Pancreas (tissue), 10 donors: ENCODE data around the gene POLR3E. TPM values are rescaled to one million over a fixed set of nuclear protein-coding genes. Genes with fewer than 3 reads are reported as not detected.
A peak's percentile ranks its signal among the peaks of the same experiment; 100 is the strongest.

Experiments
- ATAC-seq, 4 donors: fragments of 200-7000 bp; cut with Tn5 transposase; one replicate each; pipeline versions ENCODE4 v1.8.0 to v1.9.1; 2020; ENCODE audit warnings: mild to moderate bottlenecking in 4 of 4, moderate library complexity in 4 of 4
- DNase-seq, 6 donors: peaks; one replicate each; pipeline ENCODE4 v3.0.0-alpha.2; 2020
- FAIRE-seq: peaks from 2 replicates; lab custom pipeline; 2012; peaks lifted over from hg19 to GRCh38; lab: Jason Lieb, UNC
- H3K27ac ChIP-seq, 4 donors: fragments of 200-600 bp; sonication (generic); 1 replicate in 3 of 4; 2 replicates in 1 of 4; pipeline versions ENCODE4 v1.5.0 to v1.8.0; 2020
- H3K27me3 ChIP-seq, 4 donors: fragments of 200-600 bp; one replicate each; pipeline ENCODE4 v1.8.0; 2021
- H3K36me3 ChIP-seq, 3 donors: fragments of 200-600 bp; sonication (generic) in 1 of 3; one replicate each; pipeline versions ENCODE4 v1.5.0 to v1.8.0; 2020 to 2021
- H3K4me1 ChIP-seq, 3 donors: fragments of 200-600 bp; one replicate each; pipeline ENCODE4 v1.8.0; 2021
- H3K4me3 ChIP-seq, 4 donors: fragments of 200-600 bp; sonication (generic) in 2 of 4; one replicate each; pipeline versions ENCODE4 v1.5.0 to v1.8.0; 2020 to 2021
- H3K9me3 ChIP-seq, 4 donors: fragments of 200-600 bp; one replicate each; pipeline ENCODE4 v1.8.0; 2021
- WGBS, 2 donors: extraction: QIAGEN DNeasy Blood & Tissue Kit; methylation state at CpG; one replicate each; pipeline ENCODE4 v1.1.7; 2013; 5-methylcytosine and 5-hydroxymethylcytosine counted together
- intact Hi-C, 3 donors: fragments of 100-400 bp; cut with DNase I; formaldehyde crosslinking; loops; one replicate each; pipeline versions ENCODE4 v1.11.1 to v1.14.2; 2022
- polyA plus RNA-seq, 2 donors: library from polyadenylated mRNA; stranded (reverse); fragments of 200-250 nt; gene quantifications; one replicate each; pipeline ENCODE4 v1.2.3, GENCODE V29; 2013
- total RNA-seq, 6 donors: library from RNA; stranded (reverse); fragmentation: NEBNext Ultra II Directional in 4 of 6; extraction: Animal tissue kit (Norgen Biotek cat#: 25700) in 4 of 6; gene quantifications; one replicate each; pipeline versions ENCODE4 v1.2.1 to v1.2.4, GENCODE V29; 2021 to 2023
- TF ChIP-seq, protein P1 (sequence below), 4 donors: fragments of 200-600 bp; sonication (generic) in 3 of 4; IDR thresholded peaks; one replicate each; pipeline versions ENCODE4 v1.5.0 to v1.8.0; 2021; ENCODE audit warnings: antibody characterized with exemption in 4 of 4
- donor health status: healthy with polysubstance abuse.
- donor health status: DM: no; HTN: no; CAD: no; lungs with moderate emphysema.
- donor health status: DM: no; HTN: no; CAD: no.
- donor health status: control.
- donor health status: control.
- donor health status: Bipolar disorder and iron deficiency.
- donor health status: DM: yes; HTN: yes; CAD: no.
- donor health status: DM: no; HTN: no; CAD: no.
- donor health status: DM: no; HTN: no; CAD: no.
- donor health status: DM: yes; HTN: yes; CAD: no.

Gene POLR3E
- total and polyA plus RNA-seq, 8 donors: 26.3 to 38.3 (median 30.5) TPM

- H3K4me1 ChIP-seq: peaks cover 14 to 50% (median 23%) of the 10 kb centered on the region in 3 donors
- DNase-seq: no peak
- H3K27me3 ChIP-seq: no peaks in the 10 kb centered on the region
- no peaks in the 10 kb centered on the region for H3K9me3 ChIP-seq
- no peaks in the 10 kb centered on the region for H3K36me3 ChIP-seq
- WGBS, 2 donors: 31 to 32% methylated on average over 14 of the region's 14 CpGs
- intact Hi-C loops: no loop called here
- TF ChIP-seq, protein P1, sequence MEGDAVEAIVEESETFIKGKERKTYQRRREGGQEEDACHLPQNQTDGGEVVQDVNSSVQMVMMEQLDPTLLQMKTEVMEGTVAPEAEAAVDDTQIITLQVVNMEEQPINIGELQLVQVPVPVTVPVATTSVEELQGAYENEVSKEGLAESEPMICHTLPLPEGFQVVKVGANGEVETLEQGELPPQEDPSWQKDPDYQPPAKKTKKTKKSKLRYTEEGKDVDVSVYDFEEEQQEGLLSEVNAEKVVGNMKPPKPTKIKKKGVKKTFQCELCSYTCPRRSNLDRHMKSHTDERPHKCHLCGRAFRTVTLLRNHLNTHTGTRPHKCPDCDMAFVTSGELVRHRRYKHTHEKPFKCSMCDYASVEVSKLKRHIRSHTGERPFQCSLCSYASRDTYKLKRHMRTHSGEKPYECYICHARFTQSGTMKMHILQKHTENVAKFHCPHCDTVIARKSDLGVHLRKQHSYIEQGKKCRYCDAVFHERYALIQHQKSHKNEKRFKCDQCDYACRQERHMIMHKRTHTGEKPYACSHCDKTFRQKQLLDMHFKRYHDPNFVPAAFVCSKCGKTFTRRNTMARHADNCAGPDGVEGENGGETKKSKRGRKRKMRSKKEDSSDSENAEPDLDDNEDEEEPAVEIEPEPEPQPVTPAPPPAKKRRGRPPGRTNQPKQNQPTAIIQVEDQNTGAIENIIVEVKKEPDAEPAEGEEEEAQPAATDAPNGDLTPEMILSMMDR (IDR thresholded peaks at IDR 0.05): no peak
- ATAC-seq: no peak
- H3K4me3 ChIP-seq: peak overlapping the region; percentile 80 to 97 (median 86)
- FAIRE-seq: no peak
- peak overlapping the region in 3 of 4 donors; percentile 79 to 92 (median 85) for H3K27ac ChIP-seq
Observed at GRCh38 chr16:22372882-22373661, 75.9 kb downstream of the POLR3E start.

GRCh38 chr16:22373662-22374310 lies 76.6 kb downstream of the POLR3E start:
- TF ChIP-seq, protein P1 (IDR thresholded peaks at IDR 0.05): no peak
- Histone ChIP-seq H3K36me3 (no peaks in the 10 kb centered on the region), H3K9me3 (no peaks in the 10 kb centered on the region), H3K27ac (peak overlapping the region; percentile 79 to 92 (median 84)), H3K4me3 (peak overlapping the region; percentile 80 to 97 (median 86)), H3K4me1 (peaks cover 13 to 43% (median 17%) of the 10 kb centered on the region in 3 donors), H3K27me3 (no peaks in the 10 kb centered on the region)
- 1% methylated on average over 49 to 51 of the region's 51 CpGs for WGBS, 2 donors
- peak; percentile 36 to 58 (median 38) for ATAC-seq
- intact Hi-C loops: no loop called here
- peak; percentile 53 to 87 (median 68) for DNase-seq
- no peak for FAIRE-seq

DNA sequence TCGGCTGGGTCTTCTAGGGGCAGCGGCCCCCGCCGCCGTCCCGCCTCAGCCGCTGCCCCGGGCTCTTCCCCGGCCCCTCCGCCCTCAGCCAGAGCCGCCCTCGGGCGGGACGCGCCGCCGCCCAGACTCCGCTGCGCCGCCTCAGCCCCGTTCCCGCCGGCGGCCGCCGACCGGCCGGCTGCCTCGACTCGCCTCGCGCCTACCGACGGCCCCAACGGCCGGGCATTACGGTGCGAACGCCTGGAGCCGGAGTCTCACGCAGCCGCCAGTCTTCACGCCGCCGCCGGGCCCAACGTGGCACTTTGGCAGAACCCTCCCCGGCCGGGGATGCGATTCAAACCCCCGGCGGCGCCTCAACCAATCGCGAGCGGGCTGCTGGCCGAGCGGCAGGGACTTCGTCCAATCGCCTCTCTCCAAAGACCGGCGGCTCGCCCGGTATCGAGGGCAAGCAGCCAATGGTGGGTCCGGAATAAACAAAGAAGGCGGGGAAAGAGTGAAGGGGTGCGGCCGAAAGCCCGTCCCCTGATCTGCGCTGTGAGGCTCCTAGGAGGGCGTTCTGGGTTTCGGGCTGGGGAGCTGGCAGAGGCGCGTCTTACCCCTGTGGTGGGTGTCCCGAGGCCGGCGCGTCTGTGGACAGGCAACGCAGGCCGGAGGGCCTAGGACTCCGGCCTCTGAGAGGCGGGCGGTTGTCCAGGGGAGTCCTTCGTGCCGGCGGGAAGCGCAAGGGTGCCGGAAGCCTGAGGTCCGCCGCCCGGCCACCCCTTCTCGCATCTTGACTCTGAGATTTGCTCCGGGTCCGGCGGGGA lies 77.3 kb downstream of the POLR3E start, which contains the start of gene CDR2:
Gene CDR2 (minus strand): TSS at position 309 of the 806 bp plus-strand sequence. CDS start 310 bp downstream, outside the sequence.
- Histone ChIP-seq H3K4me1 (peaks cover 13 to 36% (median 17%) of the 10 kb centered on the region in 3 donors), H3K4me3 (peak within 1 kb of the TSS; percentile 80 to 97 (median 86)), H3K36me3 (no peaks in the 10 kb centered on the region), H3K27me3 (no peaks in the 10 kb centered on the region), H3K9me3 (no peaks in the 10 kb centered on the region), H3K27ac (peak within 1 kb of the TSS; percentile 79 to 92 (median 84))
- intact Hi-C loops: no loop called here
- TF ChIP-seq, protein P1 (IDR thresholded peaks at IDR 0.05): no peak
- peak; percentile 85 to 97 (median 90) for ATAC-seq
- peak; percentile 97 to 100 (median 98) for DNase-seq
- 0% methylated on average over 81 to 96 of the region's 96 CpGs for WGBS, 2 donors
- FAIRE-seq: no peak

DNA sequence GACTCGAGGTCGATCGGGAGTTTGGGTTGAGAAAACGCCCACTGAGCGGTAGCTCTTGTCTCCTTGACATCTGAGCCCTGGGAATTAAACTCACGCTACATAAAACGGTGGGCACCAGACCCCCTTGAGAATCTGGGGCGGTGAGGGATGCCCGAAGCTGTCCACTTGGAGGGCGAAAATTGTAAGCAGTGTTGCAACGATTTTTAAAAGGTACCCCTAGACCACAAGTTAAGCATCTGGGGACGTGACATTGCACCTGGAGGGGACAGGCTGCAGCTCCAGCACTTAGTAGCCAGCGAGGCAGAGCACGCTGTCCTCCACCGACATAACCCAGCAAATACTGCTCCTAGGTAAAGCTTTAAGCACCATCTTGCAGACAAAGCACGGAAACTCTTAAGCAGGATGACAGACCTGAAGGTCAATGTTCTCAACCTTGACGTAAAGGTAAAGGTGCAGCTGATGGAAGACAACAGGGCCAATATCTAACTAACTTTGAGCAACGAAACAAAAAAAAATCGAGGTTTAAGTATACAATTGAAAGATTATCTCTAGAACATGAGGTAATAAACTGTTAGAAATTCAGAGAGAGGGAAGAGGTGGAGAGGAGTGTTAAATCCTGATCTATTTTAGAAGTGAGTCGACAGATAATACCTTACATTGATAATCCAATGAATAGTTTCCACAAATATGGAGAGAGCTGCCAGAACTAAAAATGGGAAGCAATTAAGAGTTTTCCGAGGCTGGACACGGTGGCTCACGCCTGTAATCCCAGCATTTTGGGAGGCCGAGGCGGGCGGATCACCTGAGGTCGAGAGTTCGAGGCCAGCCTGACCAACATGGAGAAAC lies 78.1 kb downstream of the POLR3E start:
- peak in 2 of 4 donors; percentile 16 to 21 for ATAC-seq
- no peak for FAIRE-seq
- intact Hi-C loops: no loop called here
- peak overlapping the region; percentile 80 to 97 (median 86) for H3K4me3 ChIP-seq
- H3K27me3 ChIP-seq: no peaks in the 10 kb centered on the region
- no peak for DNase-seq
- no peaks in the 10 kb centered on the region for H3K9me3 ChIP-seq
- no peaks in the 10 kb centered on the region for H3K36me3 ChIP-seq
- H3K27ac ChIP-seq: peak overlapping the region in 3 of 4 donors; percentile 84 to 92 (median 85)
- H3K4me1 ChIP-seq: peaks cover 6 to 28% (median 17%) of the 10 kb centered on the region in 3 donors
- 30 to 31% methylated on average over 27 to 28 of the region's 28 CpGs for WGBS, 2 donors
- TF ChIP-seq, protein P1 (IDR thresholded peaks at IDR 0.05): no peak
